ENCODE measurements around the gene SPAG5. TPM values are rescaled to one million over a fixed set of nuclear protein-coding genes. Genes with fewer than 3 reads are reported as not detected.

Gene SPAG5
- total RNA-seq, 3 donors from 2014 or later (not counting 1 experiment from before 2014, with no cell fraction given) = 18.0 to 19.6 (median 19.3) TPM

DNA sequence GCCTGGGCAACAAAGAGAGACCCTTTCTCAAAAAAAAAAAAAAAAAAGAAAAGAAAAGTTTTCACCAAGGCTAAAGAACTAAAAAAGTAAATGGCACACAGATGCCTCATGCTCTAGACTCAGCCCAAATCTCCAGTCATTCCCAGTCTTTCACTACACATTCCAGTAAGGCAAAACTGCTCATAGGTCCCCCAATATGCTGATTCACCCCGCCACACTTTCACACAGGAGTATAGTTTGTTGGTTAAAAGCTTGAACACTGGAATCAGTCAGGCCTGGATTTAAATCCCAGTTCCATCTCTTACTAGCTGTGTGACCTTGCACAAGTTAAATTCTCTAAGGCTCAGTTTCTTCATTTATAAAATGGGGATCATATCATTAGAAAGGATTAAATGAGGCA is 29.4 kb downstream of the SPAG5 start:
- peak overlapping the region; percentile 88 to 91 for H3K27ac Mint-ChIP-seq
- H3K27ac ChIP-seq (ENCODE audit: low read length) = no peak overlapping the region

DNA sequence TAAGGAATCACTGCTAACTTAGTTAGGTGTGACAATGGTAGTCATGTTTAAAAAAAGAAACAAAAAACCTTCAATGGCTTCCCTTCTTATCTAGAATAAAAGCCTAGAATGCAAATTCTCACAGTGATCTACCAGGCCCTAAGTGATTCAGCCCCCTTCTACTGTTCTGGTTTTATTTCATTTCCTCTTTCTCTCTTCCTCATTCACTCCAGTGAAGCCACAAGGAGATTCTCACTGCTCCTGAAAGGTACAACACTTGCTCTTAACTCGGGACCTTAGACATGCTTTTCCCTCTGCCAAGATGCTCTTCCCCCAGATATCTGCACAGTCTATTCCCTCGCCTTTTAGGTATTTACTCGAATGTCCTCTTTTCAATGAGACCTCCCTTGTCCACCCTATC is 31.2 kb downstream of the SPAG5 start:
- Histone ChIP-seq H3K4me1 (ENCODE audit: control insufficient read depth, insufficient read depth, low read length) (peaks cover 24% of the 10 kb centered on the region), H3K9me3 (ENCODE audit: control insufficient read depth, insufficient read depth, low read length) (no peaks in the 10 kb centered on the region), H3K27me3 (ENCODE audit: control insufficient read depth, insufficient read depth, low read length) (no peaks in the 10 kb centered on the region), H3K36me3 (ENCODE audit: control insufficient read depth, insufficient read depth, low read length) (peaks cover 12% of the 10 kb centered on the region), H3K4me3 (ENCODE audit: low read length) (no peak overlapping the region), H3K27ac (ENCODE audit: low read length) (no peak overlapping the region)
- Mint-ChIP-seq H3K9me3 (no peaks in the 10 kb centered on the region), H3K27ac (peak overlapping the region; percentile 28 to 59), H3K27me3 (ENCODE audit: low read depth in 2 of 2) (no peaks in the 10 kb centered on the region), H3K4me3 (no peak overlapping the region), H3K4me1 (peaks cover 44 to 49% of the 10 kb centered on the region in 2 donors), H3K36me3 (no peaks in the 10 kb centered on the region)
- no peak for ATAC-seq
- 60% methylated on average over 3 of the region's 3 CpGs for WGBS (ENCODE audit: insufficient coverage)
- DNase-seq = peak in 1 of 2 donors; percentile 4
- TF ChIP-seq CTCF (IDR thresholded peaks at IDR 0.05) = no peak
- intact Hi-C loops (cut with micrococcal nuclease) = no loop called here

More for the DNA sequence above, 29.4 kb downstream of the SPAG5 start:
- DNase-seq (no peak), ATAC-seq (no peak)
- H3K9me3 ChIP-seq (ENCODE audit: control insufficient read depth, insufficient read depth, low read length) = no peaks in the 10 kb centered on the region
- peaks cover 26% of the 10 kb centered on the region for H3K4me1 ChIP-seq (ENCODE audit: control insufficient read depth, insufficient read depth, low read length)
- peak overlapping the region; percentile 96 for H3K4me3 Mint-ChIP-seq
- H3K27me3 Mint-ChIP-seq (ENCODE audit: low read depth in 2 of 2) = no peaks in the 10 kb centered on the region
- no CpG with 5 or more reads among the region's 1 CpG for WGBS (ENCODE audit: insufficient coverage)
- no peaks in the 10 kb centered on the region for H3K36me3 ChIP-seq (ENCODE audit: control insufficient read depth, insufficient read depth, low read length)
- no peaks in the 10 kb centered on the region for H3K36me3 Mint-ChIP-seq
- no peaks in the 10 kb centered on the region for H3K9me3 Mint-ChIP-seq
- peaks cover 49 to 53% of the 10 kb centered on the region in 2 donors for H3K4me1 Mint-ChIP-seq
- H3K4me3 ChIP-seq (ENCODE audit: low read length) = no peak overlapping the region
- intact Hi-C loops (cut with micrococcal nuclease) = no loop called here
- TF ChIP-seq CTCF (IDR thresholded peaks at IDR 0.05) = no peak
- no peaks in the 10 kb centered on the region for H3K27me3 ChIP-seq (ENCODE audit: control insufficient read depth, insufficient read depth, low read length)

DNA sequence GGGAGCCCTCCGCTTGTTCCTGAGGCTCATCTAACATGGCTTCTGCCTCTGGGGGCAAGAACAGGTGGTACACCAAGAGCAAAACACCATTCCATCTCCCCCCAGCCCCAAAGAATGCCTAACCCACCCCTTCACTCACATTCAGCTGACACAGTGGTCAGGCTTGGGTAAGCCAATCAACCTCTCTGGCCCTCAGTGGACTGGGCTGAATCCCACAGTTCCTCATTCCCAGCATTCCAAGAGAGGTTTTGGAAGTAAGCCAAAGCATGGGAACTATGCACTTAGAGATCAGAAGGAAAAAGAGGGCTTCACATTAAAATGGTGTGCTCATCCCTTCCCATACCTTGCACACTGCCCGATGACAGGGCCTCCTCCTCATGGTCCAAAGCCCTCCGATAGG is 35.4 kb downstream of the SPAG5 start:
- Mint-ChIP-seq H3K9me3 (no peaks in the 10 kb centered on the region), H3K27ac (no peak overlapping the region), H3K4me1 (peaks cover 14 to 19% of the 10 kb centered on the region in 2 donors), H3K4me3 (no peak overlapping the region), H3K36me3 (no peaks in the 10 kb centered on the region), H3K27me3 (ENCODE audit: low read depth in 2 of 2) (no peaks in the 10 kb centered on the region)
- Histone ChIP-seq H3K27me3 (ENCODE audit: control insufficient read depth, insufficient read depth, low read length) (no peaks in the 10 kb centered on the region), H3K27ac (ENCODE audit: low read length) (no peak overlapping the region), H3K36me3 (ENCODE audit: control insufficient read depth, insufficient read depth, low read length) (peaks cover 35% of the 10 kb centered on the region), H3K4me3 (ENCODE audit: low read length) (no peak overlapping the region), H3K9me3 (ENCODE audit: control insufficient read depth, insufficient read depth, low read length) (no peaks in the 10 kb centered on the region), H3K4me1 (ENCODE audit: control insufficient read depth, insufficient read depth, low read length) (peaks cover 3% of the 10 kb centered on the region)
- TF ChIP-seq CTCF (IDR thresholded peaks at IDR 0.05) = no peak
- ATAC-seq (no peak), DNase-seq (no peak)
- intact Hi-C loops (cut with micrococcal nuclease) = no loop called here
- WGBS (ENCODE audit: insufficient coverage) = 94% methylated on average over 3 of the region's 3 CpGs

DNA sequence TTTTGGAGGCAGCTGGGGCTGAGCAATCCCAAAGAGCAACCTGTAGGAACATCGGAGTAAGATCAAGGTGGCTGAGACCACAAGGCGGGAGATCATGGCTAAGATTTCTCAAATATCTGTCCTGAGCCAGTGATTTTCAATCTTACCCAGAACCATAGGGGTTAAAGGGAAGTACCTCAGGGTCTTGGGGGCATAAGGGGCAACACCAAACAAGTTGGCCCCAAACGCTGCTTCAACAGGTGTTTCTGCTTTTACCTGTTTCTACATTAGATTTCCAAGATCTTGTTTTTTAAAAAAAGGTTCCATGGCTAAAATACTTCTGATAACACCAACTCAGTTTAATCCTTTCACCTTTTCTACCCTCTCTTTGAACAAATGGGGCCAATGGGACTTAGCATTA is 43.8 kb downstream of the SPAG5 start:
- H3K4me3 ChIP-seq (ENCODE audit: low read length) = no peak overlapping the region
- DNase-seq = no peak
- H3K27ac Mint-ChIP-seq = no peak overlapping the region
- H3K9me3 Mint-ChIP-seq = no peaks in the 10 kb centered on the region
- WGBS (ENCODE audit: insufficient coverage) = 92% methylated on average over 3 of the region's 3 CpGs
- H3K27me3 Mint-ChIP-seq (ENCODE audit: low read depth in 2 of 2) = no peaks in the 10 kb centered on the region
- ATAC-seq = no peak
- intact Hi-C loops (cut with micrococcal nuclease) = no loop called here
- peaks cover 26% of the 10 kb centered on the region for H3K4me1 ChIP-seq (ENCODE audit: control insufficient read depth, insufficient read depth, low read length)
- H3K36me3 ChIP-seq (ENCODE audit: control insufficient read depth, insufficient read depth, low read length) = peaks cover 62% of the 10 kb centered on the region
- H3K36me3 Mint-ChIP-seq = peaks cover 17% of the 10 kb centered on the region
- no peak overlapping the region for H3K27ac ChIP-seq (ENCODE audit: low read length)
- H3K9me3 ChIP-seq (ENCODE audit: control insufficient read depth, insufficient read depth, low read length) = no peaks in the 10 kb centered on the region
- TF ChIP-seq CTCF (IDR thresholded peaks at IDR 0.05) = no peak
- H3K4me1 Mint-ChIP-seq = peaks cover 26 to 36% of the 10 kb centered on the region in 2 donors
- no peaks in the 10 kb centered on the region for H3K27me3 ChIP-seq (ENCODE audit: control insufficient read depth, insufficient read depth, low read length)
- H3K4me3 Mint-ChIP-seq = no peak overlapping the region
